GM12865 (cell line): ENCODE data around the gene CLBA1.

Source experiments
- DNase-seq: peaks from one replicate; pipeline ENCODE4 v3.0.0; 2010; ENCODE audit warnings: low read depth
- H3K4me3 ChIP-seq: 2 replicates; pipeline ENCODE4 v1.5.1; 2011; ENCODE audit warnings: mild to moderate bottlenecking, low read depth, low read length, control low read depth
- CTCF ChIP-seq: IDR thresholded peaks from 2 replicates; pipeline ENCODE4 v1.5.1; 2011; ENCODE audit warnings: low read length, control low read depth, low read depth, inconsistent platforms; ENCODE audit not compliant: insufficient read depth; ENCODE audit errors: missing control alignments

CLBA1 gene

GRCh38 chr14:105039458-105040205 is 54.0 kb downstream of the CLBA1 start:
- no peak for DNase-seq
- no peak overlapping the region for H3K4me3 ChIP-seq
- no peak for TF ChIP-seq CTCF

GRCh38 chr14:105041841-105042765 is 56.5 kb downstream of the CLBA1 start:
- TF ChIP-seq CTCF = no peak
- no peak overlapping the region for H3K4me3 ChIP-seq
- no peak for DNase-seq

- no peak overlapping the region for H3K4me3 ChIP-seq
- DNase-seq = no peak
- TF ChIP-seq CTCF = no peak
Observed at GRCh38 chr14:105042813-105043212, 57.2 kb downstream of the CLBA1 start.

- TF ChIP-seq CTCF = no peak
- no peak overlapping the region for H3K4me3 ChIP-seq
- no peak for DNase-seq
Observed at GRCh38 chr14:105043641-105044040, 58.1 kb downstream of the CLBA1 start.
